Thymus (tissue), 11 donors: ENCODE data around the gene ARID1A. TPM values are rescaled to one million over a fixed set of nuclear protein-coding genes. Genes with fewer than 3 reads are reported as not detected.

ENCODE experiments used
- DNase-seq, 9 donors: peaks; one replicate each; pipeline ENCODE4 v3.0.0-alpha.2; 2013; ENCODE audit warnings: low spot score in 9 of 9, low read depth in 6 of 9, missing footprints in 1 of 9
- H3K27ac ChIP-seq, 2 donors: one replicate each; pipeline ENCODE4 v1.5.1; 2013; ENCODE audit warnings: control low read depth in 1 of 2, low read depth in 1 of 2, low read length in 1 of 2, mild to moderate bottlenecking in 1 of 2, moderate library complexity in 1 of 2
- H3K27me3 ChIP-seq, 2 donors: one replicate each; pipeline ENCODE4 v1.5.1; 2013; ENCODE audit warnings: low read length in 1 of 2; ENCODE audit not compliant: control insufficient read depth in 2 of 2, insufficient read depth in 1 of 2
- H3K36me3 ChIP-seq, 2 donors: one replicate each; pipeline ENCODE4 v1.5.1; 2013; ENCODE audit warnings: low read length in 1 of 2, mild to moderate bottlenecking in 1 of 2, moderate library complexity in 1 of 2; ENCODE audit not compliant: control insufficient read depth in 2 of 2, insufficient read depth in 2 of 2
- H3K4me1 ChIP-seq, 2 donors: one replicate each; pipeline ENCODE4 v1.5.1; 2013; ENCODE audit warnings: low read length in 2 of 2; ENCODE audit not compliant: control insufficient read depth in 2 of 2, insufficient read depth in 2 of 2
- H3K4me3 ChIP-seq, 2 donors: one replicate each; pipeline ENCODE4 v1.5.1; 2013; ENCODE audit warnings: low read length in 2 of 2, control low read depth in 1 of 2, mild to moderate bottlenecking in 1 of 2
- H3K9me3 ChIP-seq, 2 donors: one replicate each; pipeline ENCODE4 v1.5.1; 2013; ENCODE audit warnings: low read length in 1 of 2, mild to moderate bottlenecking in 1 of 2; ENCODE audit not compliant: control insufficient read depth in 2 of 2, insufficient read depth in 1 of 2
- WGBS: extraction: QIAGEN DNeasy Blood & Tissue Kit; methylation state at CpG from one replicate; pipeline ENCODE4 v1.1.7; 2013; 5-methylcytosine and 5-hydroxymethylcytosine counted together
- polyA plus RNA-seq: library from polyadenylated mRNA; stranded (reverse); fragments of 200-250 nt; gene quantifications from one replicate; pipeline ENCODE4 v1.2.3, GENCODE V29; 2013
- total RNA-seq: library from RNA; stranded (reverse); fragments of 120-200 nt; gene quantifications from one replicate; pipeline ENCODE4 v1.2.4, GENCODE V29; 2013
- donor health status: healthy.

ARID1A gene
- total and polyA plus RNA-seq, 2 donors: 20.1 to 30.7 TPM

DNA sequence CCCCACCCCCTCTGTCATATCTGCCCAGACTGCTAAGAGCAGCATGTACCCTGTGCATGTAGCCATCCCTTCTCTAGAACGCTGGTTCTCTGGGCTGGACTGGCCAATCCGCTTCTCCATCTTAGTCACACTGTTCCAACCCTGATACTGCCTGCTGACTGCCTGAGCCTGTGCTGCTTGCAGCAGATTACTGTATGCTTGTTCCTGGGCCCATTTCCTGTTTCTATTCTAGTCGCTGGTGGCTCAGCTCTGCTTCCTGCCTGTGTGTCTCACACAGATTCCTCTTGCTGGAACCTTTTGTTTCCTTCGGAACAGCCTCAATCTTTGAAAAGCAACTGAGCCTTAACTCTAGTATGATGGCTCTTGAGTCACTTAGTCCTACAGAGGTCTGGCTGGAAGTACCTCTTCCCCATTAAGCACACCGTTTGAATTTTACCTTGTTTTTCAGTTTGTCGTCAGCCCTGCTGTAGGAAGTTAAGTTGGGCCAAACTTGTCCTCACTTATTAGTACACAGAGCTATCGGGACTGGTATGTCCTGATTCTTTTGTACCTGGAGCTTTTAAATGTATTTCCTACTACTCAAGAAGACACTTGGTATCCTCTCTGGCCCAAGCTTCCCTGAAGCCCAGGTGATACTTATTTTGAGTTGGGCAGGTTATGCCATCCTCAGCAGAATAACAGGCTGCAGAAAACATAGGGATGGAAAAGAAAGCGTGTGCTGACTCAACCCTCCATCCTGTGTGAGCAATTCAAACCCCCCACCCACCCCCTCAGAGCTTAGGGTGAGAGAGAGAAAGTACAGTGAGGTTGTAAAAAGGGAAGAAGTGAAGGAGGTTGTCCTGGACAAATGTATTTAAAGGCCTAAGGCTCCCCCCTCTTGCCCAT is 48.5 kb downstream of the ARID1A start:
- Histone ChIP-seq H3K36me3 (peaks cover 22 to 94% of the 10 kb centered on the region in 2 donors), H3K9me3 (no peaks in the 10 kb centered on the region), H3K4me3 (peak overlapping the region in 1 of 2 donors; percentile 12), H3K27ac (peak overlapping the region; percentile 87 to 91), H3K27me3 (no peaks in the 10 kb centered on the region), H3K4me1 (peaks cover 24 to 33% of the 10 kb centered on the region in 2 donors)
- WGBS: 23% methylated on average over 8 of the region's 8 CpGs
- peak; percentile 74 to 94 (median 86) for DNase-seq

- no peak for DNase-seq
- Histone ChIP-seq H3K27ac (peak overlapping the region; percentile 10 to 91), H3K4me3 (no peak overlapping the region), H3K4me1 (peaks cover 18 to 28% of the 10 kb centered on the region in 2 donors), H3K9me3 (no peaks in the 10 kb centered on the region), H3K27me3 (no peaks in the 10 kb centered on the region), H3K36me3 (peaks cover 31 to 94% of the 10 kb centered on the region in 2 donors)
- 84% methylated on average over 5 of the region's 5 CpGs for WGBS
Observed at GRCh38 chr1:26745191-26745590, 49.4 kb downstream of the ARID1A start.

- H3K4me3 ChIP-seq: no peak overlapping the region
- 97% methylated on average over 5 of the region's 5 CpGs for WGBS
- H3K9me3 ChIP-seq: no peaks in the 10 kb centered on the region
- H3K4me1 ChIP-seq: peaks cover 17 to 28% of the 10 kb centered on the region in 2 donors
- no peak for DNase-seq
- no peaks in the 10 kb centered on the region for H3K27me3 ChIP-seq
- peaks cover 35 to 94% of the 10 kb centered on the region in 2 donors for H3K36me3 ChIP-seq
- peak overlapping the region in 1 of 2 donors; percentile 37 for H3K27ac ChIP-seq
Observed at GRCh38 chr1:26747048-26747447, 51.2 kb downstream of the ARID1A start.

DNA sequence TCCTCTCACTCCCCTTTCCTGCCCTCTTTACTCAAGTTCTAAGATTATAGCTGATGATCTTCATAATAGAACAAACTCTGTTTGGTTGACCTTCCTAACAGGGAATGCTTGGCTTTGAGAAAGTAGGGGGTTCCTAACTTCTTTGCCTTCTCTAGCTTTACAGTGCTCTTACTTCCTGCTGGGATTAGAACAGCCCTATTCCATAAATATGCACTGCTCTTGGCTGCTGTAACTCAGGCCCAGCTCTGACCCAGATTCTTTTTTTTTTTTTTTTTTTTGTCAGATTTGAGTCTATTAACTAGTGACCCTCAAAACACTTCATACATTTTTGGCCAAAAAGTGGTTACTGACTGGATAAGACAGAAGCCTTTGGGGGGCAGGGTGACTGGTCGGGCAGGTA is 52.5 kb downstream of the ARID1A start:
- 96% methylated on average over 1 of the region's 1 CpG for WGBS
- no peaks in the 10 kb centered on the region for H3K27me3 ChIP-seq
- DNase-seq: no peak
- peaks cover 14 to 19% of the 10 kb centered on the region in 2 donors for H3K4me1 ChIP-seq
- no peak overlapping the region for H3K27ac ChIP-seq
- H3K9me3 ChIP-seq: no peaks in the 10 kb centered on the region
- H3K36me3 ChIP-seq: peaks cover 42 to 94% of the 10 kb centered on the region in 2 donors
- H3K4me3 ChIP-seq: no peak overlapping the region

- H3K4me1 ChIP-seq: peaks cover 8% of the 10 kb centered on the region in 2 donors
- 97% methylated on average over 5 of the region's 5 CpGs for WGBS
Observed at GRCh38 chr1:26749458-26749857, 53.6 kb downstream of the ARID1A start.

GRCh38 chr1:26750428-26750827 is 54.6 kb downstream of the ARID1A start:
- Histone ChIP-seq H3K27ac (no peak overlapping the region), H3K27me3 (no peaks in the 10 kb centered on the region), H3K4me1 (no peaks in the 10 kb centered on the region), H3K36me3 (peaks cover 58 to 98% of the 10 kb centered on the region in 2 donors), H3K4me3 (no peak overlapping the region), H3K9me3 (no peaks in the 10 kb centered on the region)
- DNase-seq: no peak
- WGBS: 97% methylated on average over 1 of the region's 1 CpG

More at GRCh38 chr1:26749458-26749857, 53.6 kb downstream of the ARID1A start:
- no peaks in the 10 kb centered on the region for H3K9me3 ChIP-seq
- DNase-seq: no peak
- no peak overlapping the region for H3K27ac ChIP-seq
- H3K27me3 ChIP-seq: no peaks in the 10 kb centered on the region
- peaks cover 52 to 99% of the 10 kb centered on the region in 2 donors for H3K36me3 ChIP-seq
- no peak overlapping the region for H3K4me3 ChIP-seq

- Histone ChIP-seq H3K4me1 (no peaks in the 10 kb centered on the region), H3K9me3 (no peaks in the 10 kb centered on the region), H3K36me3 (peaks cover 64 to 94% of the 10 kb centered on the region in 2 donors)
Observed at GRCh38 chr1:26752519-26752918, 56.7 kb downstream of the ARID1A start.

GRCh38 chr1:26754086-26754874 is 58.5 kb downstream of the ARID1A start:
- no peak for DNase-seq
- Histone ChIP-seq H3K4me1 (no peaks in the 10 kb centered on the region), H3K36me3 (peaks cover 73 to 95% of the 10 kb centered on the region in 2 donors), H3K9me3 (no peaks in the 10 kb centered on the region), H3K4me3 (no peak overlapping the region), H3K27me3 (no peaks in the 10 kb centered on the region), H3K27ac (no peak overlapping the region)
- WGBS: 96% methylated on average over 5 of the region's 5 CpGs

More at GRCh38 chr1:26752519-26752918, 56.7 kb downstream of the ARID1A start:
- Histone ChIP-seq H3K27ac (no peak overlapping the region), H3K27me3 (no peaks in the 10 kb centered on the region), H3K4me3 (no peak overlapping the region)
- 99% methylated on average over 4 of the region's 4 CpGs for WGBS
- no peak for DNase-seq

DNA sequence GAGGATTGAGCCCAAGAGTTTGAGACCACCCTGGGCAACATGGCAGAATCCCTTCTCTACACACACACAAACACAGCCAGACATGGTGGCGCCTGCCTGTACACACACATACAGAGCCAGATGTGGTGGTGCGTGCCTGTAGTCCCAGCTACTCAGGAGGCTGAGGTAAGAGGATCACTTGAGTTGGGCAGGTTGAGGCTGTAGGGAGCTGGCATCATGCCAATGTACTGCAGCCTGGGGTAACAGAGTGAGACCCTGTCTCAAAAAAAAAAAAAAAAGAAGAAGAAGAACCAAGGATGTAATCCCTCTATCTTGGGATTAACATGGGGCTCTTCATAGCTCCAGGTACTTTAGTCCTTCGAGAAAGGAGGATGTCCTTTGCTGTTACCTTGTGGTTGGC is 62.5 kb downstream of the ARID1A start:
- Histone ChIP-seq H3K4me1 (no peaks in the 10 kb centered on the region), H3K36me3 (peaks cover 80 to 95% of the 10 kb centered on the region in 2 donors), H3K9me3 (no peaks in the 10 kb centered on the region), H3K4me3 (no peak overlapping the region), H3K27me3 (no peaks in the 10 kb centered on the region), H3K27ac (no peak overlapping the region)
- no peak for DNase-seq
- WGBS: over 99% methylated on average over 3 of the region's 3 CpGs
